C4-2B (cell line): ENCODE data around the gene TOR2A.
"Not testable (repeated sequence)": the region's sequence is repeated elsewhere in the genome, so short reads cannot be mapped to it uniquely, and the experiment has no call there.

Experiments
- H3K27ac ChIP-seq: fragments of 450-650 bp; 2 replicates; pipeline ENCODE4 v1.5.1; 2017
- CTCF ChIP-seq: fragments of 450-650 bp; conservative IDR thresholded peaks from 2 replicates; pipeline ENCODE4 v1.5.1; 2017; ENCODE audit warnings: mild to moderate bottlenecking
- ZFX ChIP-seq: fragments of 450-650 bp; IDR thresholded peaks from 2 replicates; pipeline ENCODE4 v1.6.1; 2017

Gene TOR2A

GRCh38 chr9:127734747-127735529 lies at the start of gene TOR2A:
TOR2A (minus strand) TSS chr9:127735294; CDS start chr9:127735270, 24 bp downstream.
- peak within 1 kb of the TSS; percentile 92 for H3K27ac ChIP-seq
- TF ChIP-seq ZFX, result peak; percentile 89; the same call in 1 of the 2 replicates
- peak; percentile 94 for TF ChIP-seq CTCF

DNA sequence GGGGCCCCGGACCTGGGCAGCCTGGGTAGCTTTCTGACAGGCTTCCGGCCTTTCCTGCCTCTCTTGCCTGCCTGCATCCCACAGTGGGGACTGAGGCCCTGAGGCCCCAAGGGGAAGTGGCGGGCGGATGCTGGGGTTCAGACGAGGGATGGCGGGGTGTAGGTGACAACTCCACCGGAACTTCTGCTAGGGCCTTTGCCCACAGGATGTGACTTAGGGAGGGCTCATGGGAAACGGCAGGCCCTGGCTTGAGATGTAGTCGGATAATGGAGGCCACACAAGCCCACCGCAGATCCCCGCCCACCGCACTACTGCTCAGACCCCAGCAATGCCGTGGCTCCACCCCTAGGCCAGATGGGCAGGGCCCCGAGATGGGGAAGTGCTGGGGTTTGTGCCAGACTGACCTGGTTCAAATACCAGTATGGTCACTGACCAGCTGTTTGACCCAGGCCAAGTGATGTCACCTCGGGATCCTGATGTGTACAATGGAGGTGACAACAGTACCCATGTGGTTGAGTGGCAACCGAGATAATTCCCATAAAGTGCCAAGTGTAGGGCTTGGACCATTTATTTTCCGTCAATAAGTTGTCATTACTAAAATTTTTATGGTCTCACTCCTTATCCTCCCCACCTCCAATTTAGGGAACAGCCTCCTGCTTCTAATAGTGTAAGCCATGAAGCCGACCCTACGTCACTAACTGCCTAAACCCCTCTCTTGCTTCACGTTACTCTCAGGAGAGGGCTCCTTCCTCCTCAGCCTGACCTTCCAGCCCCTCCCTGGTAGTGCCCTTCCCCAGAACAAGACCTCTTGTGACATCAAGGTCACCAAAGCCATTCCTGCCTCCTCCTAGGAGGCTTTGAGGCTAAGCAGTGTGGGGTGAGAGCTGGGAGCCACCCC lies 48.3 kb upstream of the TOR2A start:
- TF ChIP-seq ZFX (no peak), CTCF (no peak)
- H3K27ac ChIP-seq, result no peak overlapping the region

GRCh38 chr9:127781806-127782205 lies 46.7 kb upstream of the TOR2A start:
- H3K27ac ChIP-seq, result no peak overlapping the region
- TF ChIP-seq ZFX (no peak), CTCF (no peak)

DNA sequence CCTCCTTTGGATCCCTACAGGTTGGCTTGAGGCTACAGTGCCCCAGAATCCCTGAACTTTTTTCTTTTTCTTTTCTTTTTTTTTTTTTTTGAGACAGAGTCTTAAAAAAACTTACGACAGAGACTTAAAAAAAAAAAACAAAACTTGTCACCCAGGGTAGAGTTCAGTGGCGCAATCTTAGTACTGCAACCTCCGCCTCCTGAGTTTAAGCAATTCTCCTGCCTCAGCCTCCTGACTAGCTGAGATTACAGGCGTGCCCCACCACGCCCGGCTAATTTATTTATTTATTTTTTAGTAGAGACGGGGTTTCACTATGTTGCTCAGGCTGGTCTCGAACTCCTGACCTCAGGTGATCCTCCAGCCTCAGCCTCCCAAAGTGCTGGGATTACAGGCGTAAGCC lies 45.8 kb upstream of the TOR2A start:
- not testable (repeated sequence) for H3K27ac ChIP-seq

DNA sequence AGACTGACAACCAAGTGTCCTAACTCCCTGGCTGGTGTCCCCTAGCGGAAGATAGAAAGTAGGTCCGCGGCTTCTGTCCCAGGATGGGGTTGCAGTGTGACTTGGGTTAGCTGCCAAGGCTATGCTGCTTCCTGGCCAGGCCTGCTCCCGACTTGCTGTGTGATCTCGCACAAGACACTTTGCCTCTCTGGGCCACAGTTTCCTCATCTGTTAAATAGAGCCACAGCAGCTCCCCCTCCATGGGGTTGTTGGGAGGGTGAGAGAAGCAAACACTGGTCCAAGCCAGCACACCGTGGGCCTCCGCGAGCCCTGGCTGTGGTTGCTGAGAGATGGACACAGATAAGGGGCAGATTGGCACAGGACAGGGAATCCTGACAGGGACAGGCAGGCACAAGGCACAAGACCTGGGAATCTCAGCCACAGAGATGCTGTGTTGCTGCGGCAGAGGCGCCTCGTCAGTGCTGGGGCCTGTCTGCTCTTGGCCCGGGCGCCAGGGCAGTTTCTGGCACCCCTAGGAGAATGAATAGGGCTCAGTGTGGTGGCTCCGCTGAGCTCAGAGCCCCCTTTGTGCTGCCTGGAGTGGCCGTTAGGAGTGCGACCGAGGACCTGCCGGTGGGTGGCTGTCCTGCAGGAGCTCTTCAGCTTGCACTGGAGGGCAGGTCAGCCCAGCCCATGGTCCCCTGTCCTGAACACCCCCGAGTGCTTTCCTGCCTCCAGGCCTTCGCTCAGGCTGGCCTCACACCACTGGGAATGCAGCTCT lies 45.2 kb upstream of the TOR2A start:
- TF ChIP-seq CTCF (no peak), ZFX (no peak)
- H3K27ac ChIP-seq, result no peak overlapping the region

GRCh38 chr9:127779136-127779981 lies 44.3 kb upstream of the TOR2A start:
- H3K27ac ChIP-seq, result no peak overlapping the region
- TF ChIP-seq ZFX (no peak), CTCF (no peak)
